ENCODE results near the gene AKT1.

The AKT1 gene

DNA sequence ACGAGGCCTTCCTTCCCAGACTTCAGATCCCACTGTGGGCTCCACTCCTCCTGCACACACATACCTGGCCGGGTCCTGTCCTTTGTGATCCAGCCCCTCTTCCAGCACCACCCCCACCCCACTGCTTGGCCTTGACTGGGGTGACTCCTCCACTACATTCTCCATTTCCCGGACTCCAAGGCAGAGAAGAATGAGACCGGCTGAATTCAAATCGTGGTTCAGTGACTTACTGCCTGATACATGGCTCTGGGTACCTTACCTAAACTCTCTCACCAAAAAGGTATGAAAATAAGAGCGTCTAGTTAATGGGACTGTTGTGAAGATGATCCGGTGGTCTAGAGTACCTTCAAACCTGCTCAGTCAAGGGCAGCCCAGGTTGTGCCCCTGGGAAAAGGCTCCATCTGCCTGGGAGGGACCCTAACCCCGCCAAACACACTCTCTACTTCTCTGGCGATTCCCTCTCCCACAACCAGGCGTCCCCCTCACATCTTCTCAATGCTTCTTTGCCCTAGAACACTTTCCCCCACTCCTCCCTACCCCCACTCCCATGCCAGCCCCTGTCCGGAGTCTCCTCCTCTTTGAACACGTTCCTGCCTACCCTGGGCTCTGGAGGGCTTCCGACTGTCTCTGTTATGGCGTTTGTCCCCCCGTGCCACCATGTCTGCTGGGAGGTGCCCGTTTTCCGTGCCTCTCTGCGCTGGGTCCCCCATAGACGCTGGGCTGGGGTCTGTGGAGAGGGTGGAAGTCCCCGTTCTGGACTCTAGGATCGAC, 3.9 kb upstream of the AKT1 start:
- DNase-seq (ENCODE audit: low spot score) = no peak

DNA sequence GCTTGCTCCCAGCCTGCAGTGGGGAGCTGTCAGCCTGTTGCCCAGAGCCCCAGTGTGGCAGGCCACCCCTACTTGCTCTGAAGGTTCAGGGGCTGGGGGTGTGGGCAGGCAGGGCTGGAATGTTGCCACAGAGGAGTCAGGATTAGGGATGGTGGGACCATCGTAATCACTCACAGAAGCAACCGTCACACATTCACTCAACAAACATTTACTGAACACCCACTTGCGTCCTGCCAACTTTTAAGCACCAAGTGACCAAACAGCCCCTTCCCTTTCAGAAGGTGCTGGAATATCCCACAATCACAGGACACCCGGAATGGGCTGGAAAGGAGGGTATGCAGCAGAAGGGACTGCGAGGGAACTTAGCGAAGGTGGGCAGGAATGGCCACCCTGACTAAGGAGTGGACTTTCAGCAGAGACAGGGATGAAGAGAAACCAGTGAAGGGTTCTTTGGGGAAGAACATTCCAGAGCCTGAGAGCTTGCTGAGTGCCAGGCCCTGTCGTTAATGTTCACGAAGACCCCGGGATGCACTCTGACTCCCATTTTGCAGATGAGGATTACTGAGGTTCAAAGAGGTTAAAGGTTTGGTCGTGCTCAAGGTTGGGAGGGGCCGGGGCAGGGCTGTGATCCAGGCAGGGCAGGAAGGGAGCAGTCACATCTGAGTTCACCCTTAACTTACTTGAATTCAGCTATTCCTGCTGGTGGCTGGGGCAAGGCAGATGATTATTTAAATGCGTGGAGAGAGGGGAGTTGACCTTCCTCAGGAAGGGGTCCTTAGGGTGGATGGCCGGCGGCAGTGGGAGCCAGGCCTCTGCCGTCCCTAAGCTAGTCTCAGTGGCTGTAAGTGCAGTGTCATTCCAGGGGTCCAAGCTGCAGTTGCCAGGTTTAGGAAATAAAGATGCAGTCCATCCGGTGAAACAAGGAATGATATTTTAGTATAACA, 3.0 kb upstream of the AKT1 start:
- DNase-seq (ENCODE audit: low spot score) = no peak

DNA sequence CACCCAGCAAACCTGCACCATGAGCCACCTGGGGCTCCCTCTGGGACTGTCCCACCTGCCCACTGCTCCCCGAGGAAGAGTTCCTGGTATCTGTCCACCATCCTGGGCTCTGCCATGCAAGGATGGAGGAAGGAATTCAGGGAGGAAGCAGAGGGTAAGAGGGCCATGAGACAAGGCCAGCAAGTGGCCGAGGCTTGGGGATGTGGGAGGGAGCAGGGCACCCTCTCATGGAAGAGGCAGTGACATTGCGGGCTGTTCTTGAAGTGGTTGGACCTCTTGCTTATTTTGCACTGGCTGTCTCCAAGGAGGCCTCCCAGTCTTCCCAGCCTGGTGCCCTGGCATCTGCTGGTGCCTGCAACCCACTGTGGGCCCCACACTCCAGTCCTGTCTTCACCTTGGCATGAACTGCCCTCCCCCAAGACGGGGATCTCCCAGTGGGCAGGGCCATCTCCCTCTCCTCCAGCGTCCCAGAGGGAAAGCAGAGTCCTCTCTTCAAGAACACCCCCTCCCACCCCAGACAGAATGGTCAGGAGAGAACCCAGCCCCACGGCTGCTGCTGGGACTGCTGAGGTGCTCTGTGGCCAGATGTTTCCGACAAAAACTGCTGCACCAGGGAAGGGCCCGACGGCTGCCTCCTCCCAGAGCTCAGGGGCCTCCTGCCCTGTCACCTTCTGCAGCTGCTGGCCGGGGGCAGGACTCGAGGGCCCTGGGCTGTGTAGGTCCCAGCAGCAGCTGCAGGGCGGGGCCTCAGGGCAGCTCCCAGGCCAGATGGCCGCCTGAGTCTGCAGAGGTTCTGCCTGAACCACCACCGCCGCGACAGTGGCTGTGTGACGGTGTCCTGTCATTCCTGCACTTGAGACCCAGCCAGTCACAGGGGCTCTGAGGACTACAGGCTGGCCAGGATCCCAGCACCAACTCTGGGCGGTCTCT, 1.8 kb upstream of the AKT1 start:
- DNase-seq (ENCODE audit: low spot score) = peak; percentile 34

DNA sequence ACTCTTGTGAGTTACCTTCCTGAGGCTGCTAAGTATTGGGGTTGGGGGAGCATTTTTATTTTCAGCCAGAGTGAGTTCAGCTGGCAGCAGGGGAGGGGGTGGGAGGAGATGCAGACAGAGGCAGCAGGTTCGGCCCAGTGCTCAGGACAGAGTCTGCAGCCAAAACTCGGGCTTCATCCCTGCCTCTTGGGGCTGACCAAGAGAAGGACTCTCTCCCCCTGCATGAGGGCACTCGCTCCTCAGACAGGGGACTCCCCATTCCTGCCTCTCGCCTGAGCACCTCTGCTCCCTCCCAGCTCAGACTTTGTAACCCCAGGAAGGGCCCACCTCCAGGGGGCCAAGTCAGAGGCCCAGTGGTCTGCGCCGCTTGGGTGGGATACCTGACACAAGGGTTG, 1.1 kb upstream of the AKT1 start:
- no peak for DNase-seq (ENCODE audit: low spot score)

DNA sequence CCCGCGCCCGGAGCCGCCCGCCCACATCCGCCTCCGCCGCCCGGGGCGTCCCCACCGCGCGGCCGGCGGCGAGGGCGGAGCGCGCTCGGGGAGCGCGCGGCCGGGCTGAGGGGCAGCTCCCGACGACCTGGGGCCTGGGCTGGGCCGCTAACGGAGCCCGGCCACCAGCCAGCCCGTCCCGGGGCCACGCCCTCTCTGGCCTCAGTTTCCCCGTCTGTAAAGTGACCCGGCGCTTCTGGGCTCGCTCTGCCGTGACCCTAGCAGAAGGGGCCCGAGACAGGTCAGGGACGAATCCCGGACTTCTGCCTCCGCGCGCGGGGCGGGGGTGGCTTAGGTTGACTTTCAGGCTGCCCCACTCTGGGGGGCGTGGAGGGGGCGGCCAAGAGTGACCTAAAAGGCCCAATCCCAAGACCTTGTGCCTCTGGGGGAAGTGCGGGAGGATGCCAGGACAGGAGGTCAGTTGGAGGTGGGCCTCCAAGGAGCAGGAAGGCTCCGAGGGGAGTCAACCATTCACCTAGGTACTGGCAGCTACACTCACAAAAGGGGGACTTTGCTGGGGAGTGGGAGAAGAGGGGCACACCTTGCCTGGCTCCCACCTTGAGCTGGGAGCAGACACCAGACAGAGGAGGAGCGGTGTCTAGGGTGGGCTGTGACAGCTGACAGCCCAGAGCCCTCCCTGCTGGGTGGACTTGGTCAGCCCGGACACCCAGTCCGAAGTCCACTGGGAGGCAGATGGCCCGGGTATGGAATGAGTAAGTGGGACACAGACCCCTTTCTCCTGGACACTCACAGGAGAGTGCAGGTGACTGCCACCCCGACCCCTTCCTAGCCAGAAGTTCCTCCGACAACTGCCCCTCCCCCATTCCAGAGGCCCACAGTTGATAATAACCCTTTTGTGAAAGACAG, 486 bp upstream of the AKT1 start:
- peak; percentile 71 for DNase-seq (ENCODE audit: low spot score)

DNA sequence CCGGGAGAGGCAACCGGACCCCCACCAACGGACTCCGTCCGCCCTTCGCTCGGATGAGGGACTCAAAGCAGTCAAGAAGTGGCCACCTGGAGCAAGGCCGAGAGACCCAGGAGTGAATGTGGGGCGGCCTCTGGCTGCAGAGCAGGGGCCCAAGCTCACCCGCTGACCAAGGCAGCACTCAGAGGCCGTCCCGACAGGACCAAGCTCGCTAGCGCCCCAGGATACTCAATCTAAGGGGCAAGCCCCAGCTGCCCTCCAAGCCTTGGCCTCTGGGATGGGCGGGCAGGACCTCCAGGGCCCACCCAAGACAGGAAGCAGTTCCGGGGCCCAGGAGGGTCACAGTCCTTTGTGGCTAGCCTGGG, 936 bp downstream of the AKT1 start:
- peak; percentile 41 for DNase-seq (ENCODE audit: low spot score)

DNA sequence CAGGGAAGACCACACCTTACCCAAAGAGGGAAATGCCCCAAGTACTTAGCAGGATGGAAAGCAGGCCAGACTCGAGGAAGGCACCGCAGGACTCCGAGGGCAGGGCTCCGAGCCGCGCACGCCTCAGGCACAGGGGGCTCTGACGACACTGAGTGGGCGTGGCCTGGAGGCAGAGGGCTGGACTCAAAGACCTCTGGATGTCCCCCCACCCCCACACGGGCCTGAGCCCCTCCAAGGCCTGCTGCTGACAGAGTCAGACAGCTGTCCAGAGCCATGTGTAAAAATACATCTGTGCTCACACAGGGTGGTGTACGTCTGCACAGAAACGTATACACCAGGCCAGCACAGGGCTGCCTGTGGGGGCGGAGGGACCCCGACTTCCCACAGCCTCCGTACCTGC, 1.4 kb downstream of the AKT1 start:
- peak; percentile 74 for DNase-seq (ENCODE audit: low spot score)

DNA sequence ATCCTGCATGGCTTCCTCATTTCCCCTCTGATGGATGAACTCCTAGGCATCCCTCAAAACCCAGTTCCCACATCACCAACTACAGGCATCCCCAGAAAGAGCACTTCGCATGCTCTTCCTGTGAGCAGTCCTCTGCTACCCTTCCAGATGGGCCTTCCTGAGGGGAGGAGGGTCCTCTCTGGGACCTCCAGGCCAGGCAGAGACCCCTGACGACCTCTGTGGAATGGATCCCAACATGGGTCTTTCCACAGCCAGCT, 1.9 kb downstream of the AKT1 start:
- no peak for DNase-seq (ENCODE audit: low spot score)

DNA sequence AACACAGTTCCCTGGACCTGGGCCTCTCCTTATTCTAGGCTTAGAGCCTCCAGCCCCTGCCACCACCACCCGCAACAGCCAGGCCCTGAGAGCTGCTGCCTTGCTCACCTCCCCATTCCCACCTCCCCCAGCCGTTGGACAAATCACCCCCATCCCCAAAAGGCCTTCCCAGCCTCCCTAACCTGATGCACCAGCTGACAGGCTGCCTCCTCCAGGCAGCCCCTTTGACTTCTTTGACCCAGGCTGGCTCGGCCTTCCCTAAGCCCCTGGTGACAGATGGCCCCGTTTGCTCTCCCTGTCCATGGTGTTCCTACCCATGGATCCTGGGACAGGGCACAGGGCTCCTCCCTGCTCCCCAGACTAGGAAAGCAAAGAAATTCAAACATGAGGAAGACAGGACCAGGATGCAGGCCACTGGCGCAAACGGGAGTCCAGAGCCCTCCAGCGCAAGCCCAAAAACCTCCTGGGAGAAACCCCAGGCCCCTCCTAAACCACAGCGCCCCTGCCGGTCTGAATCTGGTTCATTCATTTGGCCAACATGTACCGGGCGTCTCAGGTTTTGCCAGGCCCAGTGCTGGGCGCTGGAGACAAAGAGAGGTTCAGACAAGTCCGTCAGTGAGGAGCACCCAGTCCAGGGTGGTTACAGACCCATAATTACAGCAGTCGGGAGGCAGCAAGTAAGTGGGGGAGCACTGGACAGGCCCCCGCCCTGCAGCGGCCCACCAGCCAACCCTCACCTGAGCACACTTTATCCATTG, 2.4 kb downstream of the AKT1 start:
- DNase-seq (ENCODE audit: low spot score) = no peak

DNA sequence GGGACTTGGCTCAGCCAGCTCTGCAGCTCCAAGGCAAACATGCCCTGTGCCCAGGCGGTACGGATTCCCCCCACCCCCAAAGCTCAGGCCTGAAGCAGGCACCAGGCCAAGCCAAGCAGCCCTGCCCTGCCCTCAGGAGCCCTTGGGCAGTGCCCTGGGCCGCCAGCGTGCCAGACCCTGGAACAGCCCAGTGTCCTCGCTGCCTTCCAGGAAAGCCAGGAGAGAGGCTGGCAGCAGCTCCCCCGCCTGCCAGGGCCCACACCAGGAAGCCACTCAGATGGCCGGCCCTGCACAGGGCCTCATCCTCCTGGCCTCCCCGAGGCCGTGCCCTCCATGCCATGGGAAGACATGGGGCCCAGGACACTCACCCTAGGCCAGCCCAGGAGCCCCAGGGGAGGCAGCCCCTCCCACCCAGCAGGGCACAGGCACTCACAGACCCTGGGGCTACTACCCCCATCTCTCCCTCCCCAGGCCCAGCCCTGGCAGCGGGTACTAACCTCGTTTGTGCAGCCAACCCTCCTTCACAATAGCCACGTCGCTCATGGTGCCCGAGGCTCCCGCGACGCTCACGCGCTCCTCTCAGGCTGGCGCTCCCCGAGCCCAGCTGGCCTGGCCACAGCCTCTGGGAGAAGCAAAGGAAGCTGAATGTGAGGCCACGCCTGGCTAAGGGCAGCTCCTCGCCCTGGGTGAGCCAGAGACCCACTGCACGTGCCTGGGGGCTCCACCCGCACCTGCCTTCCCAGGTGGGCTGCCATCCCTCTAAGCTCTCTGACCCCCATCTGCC, 3.3 kb downstream of the AKT1 start:
- DNase-seq (ENCODE audit: low spot score) = no peak

DNA sequence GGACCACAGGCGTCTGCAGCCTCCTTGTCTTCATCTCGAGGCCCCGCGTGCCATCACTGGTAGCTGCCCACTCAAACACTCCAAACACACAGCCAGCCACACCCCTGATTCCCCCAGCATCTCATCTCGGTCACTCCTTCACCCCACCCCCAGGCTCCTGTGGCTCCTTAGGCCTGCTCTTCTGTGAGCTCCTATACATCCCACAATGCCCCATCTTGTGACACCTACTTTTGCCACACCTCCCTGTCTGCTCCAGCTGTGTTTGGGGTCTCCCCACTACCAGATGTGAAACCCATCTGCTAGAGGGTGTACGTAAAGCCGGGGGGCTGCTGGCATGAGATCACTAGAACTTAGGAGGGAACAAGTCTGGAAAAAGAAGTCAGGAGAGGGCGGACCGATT, 4.1 kb downstream of the AKT1 start:
- no peak for DNase-seq (ENCODE audit: low spot score)

DNA sequence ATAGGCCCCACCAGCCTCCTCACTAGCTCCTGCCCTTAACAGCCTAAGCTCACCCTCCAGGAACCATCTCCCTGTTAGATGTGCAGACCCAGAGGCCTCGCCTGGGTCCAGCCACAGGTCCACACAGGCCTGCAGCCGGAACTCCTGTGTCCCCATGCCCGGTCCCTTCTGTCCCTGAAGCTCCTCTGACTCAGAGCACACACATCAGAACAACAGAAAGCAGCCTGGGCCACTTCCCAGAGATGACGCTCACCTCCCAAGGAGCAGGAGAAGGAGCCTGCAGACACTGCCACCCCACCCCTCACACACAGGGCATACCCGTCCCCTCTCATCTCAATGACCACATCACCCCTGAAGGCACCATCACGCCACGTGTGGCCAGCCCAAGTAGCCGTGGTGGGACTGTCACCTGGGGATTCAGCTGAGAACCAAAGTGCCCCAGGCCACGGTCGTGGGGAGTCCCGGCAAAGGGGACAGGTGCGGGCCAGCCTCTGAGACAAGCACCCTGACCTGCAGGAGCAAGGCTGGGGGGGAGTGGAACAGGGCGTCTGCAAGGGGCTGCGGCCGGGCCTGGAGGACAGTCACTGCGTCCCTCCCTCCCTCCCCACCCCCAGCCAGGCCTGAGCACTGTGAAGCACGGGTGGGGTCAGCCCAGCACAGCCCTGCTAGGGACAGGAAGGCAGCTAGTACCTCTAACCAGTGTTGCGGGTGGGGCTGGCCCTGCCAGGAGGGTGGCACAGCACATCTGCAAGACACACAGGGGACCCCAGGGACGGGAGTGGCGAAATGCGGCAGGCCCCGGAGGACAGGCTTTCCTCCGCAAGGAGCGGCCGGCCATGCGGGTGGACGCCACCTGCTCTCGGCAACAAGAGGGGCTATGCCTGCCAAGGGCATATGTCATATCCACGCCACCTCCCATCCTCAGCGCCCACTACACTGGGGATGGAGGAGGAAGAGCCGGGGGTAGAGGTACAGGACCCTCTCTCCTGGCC, 5.5 kb downstream of the AKT1 start:
- no peak for DNase-seq (ENCODE audit: low spot score)

DNA sequence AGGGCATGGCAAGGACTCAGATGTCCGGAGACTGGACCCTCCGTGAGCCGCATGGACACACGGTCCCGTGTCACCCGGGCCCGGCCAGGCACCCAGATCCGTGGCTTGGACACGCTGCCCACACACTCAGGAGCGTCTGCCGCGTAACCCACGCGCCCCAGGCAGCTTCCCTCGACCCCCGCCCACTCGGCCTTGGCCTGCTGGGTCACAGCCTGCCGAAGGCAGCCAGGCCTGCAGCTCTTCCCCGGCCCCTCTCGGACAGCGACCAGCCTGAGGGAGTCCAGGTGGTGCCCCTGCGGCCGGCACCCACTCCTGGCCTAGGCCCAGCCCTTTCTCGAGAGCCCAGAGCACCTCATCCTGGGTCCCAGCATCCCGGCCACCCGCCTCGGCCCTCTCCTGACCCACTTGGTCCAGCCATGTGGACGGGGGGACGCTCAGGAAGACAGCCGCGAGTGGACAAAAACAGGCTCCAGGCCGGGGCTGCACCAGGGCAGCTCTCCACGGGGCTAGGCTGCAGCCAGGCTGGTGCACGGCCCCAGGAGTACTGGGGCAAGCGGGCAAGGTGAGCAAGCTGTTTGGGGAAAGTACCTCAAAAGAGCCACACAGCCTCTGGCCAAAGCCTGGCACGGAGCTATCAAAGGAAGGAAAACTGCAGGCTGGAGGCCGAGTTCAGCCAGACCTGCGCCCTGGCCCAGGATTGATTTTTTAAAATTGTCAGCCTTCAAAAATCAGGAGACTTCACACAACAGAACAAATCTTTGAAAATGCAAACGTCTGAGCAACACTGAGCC, 6.5 kb downstream of the AKT1 start:
- DNase-seq (ENCODE audit: low spot score) = no peak

DNA sequence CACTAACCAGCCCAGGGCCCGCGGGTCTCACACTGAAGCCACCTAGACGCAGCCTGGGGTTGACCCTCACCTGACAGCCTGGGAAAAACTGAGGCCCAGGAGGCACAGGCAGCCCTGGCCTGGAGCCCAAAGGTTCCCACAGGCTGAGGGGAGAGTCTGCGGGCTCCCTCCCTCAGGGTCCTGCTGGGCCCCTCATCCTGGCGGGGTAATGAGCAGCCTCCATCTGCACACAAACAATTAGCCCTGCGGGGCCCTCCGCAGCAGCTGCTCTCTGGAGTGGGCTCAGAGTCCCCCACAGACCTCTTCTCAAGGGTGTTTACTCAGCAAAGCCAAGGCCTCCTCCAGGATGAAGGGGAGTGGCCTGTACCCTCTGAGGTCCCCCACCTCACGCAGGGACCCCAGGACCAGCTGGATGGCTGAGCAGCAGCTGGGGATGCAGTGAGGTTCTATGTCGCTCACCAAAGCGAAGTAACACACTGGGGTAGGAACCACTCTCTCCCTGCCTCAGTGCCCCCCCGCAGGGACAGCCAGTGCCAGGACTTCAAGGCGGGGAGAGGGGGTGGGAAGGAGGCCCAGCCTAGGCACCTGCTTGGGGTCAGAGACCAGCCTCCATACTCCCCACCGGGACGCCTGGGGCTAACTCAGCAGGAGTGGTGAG, 7.3 kb downstream of the AKT1 start:
- DNase-seq (ENCODE audit: low spot score) = no peak

DNA sequence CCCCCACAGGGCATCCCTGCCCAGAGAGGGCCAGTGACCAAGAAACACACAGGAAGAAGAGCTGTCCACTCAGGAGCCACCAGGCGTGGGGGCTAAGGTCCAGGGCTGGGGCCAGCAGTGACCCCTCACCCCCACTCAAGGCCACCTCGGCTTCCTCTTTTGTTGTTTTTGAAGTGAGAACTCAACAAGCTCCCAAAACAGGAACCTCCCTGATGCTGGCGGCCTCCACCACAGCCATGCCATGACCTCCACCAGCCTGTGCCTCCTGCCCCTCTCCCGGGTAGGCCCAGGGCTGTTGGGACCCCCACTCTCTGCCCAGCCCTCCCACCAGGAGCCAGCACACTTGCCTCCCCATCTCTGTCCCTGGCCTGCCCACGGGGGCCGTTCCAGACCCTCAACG, 7.8 kb downstream of the AKT1 start:
- no peak for DNase-seq (ENCODE audit: low spot score)

DNA sequence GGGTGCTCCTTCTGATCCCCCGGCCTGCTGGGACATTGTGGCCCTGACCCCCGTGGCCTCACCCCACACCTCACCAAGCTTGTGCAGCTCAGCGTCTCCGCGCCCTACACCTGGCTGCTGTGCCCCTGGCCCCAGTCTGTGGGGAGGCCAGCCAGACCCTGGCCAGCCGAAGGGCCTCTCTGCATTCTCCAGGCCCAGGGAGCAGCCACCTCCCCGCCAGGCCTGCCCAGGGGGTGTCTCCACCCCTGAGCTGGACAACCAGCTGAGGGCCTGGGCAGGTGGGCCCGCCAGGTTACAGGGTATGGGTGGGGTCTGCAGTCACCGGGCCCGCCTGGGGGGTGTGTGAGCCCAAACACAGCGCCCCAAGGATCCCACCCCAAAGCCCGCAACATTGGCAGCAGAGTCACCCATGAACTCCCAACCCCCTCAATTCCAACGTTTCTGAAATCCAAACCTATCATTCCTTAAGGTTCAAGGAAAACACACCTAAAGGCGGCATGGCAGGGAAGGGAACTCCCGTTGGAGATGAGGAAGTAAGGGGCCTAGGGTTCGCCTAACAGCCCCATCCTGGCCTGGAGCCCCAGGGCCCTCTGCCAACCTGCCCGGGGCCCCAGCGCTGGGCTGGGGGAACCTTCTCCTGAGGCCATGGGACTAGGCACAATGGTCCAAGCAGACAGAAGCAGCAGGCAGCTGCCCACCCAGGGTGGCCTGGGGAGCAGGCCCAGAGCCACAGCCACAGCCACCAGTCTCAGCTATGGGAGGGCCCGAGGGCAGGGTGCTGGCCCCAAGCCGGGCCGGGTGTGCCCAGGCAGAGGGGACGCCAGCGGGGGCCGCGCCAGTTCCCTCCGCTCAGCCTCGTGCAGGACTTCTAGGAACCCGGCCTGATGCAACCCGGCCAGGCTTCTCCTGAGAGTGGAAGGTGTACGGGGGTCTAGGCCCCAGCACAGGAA, 8.5 kb downstream of the AKT1 start:
- DNase-seq (ENCODE audit: low spot score) = no peak
